Karpas-422 (cell line): ENCODE results near the gene ZDHHC9. TPM values are rescaled to one million over a fixed set of nuclear protein-coding genes. Genes with fewer than 3 reads are reported as not detected.

ENCODE experiments used
- DNase-seq: peaks from one replicate; pipeline ENCODE4 v3.0.0-alpha.2; 2015
- H2AFZ ChIP-seq: fragments of 200-600 bp; sonication (generic); 2 replicates; pipeline ENCODE4 v1.6.1; 2014; ENCODE audit warnings: antibody characterized with exemption, low read length, mixed read lengths
- H3K27ac ChIP-seq: fragments of 200-600 bp; sonication (generic); 2 replicates; pipeline ENCODE4 v1.5.1; 2014; ENCODE audit warnings: mild to moderate bottlenecking, low read length, moderate library complexity
- H3K27me3 ChIP-seq: fragments of 200-600 bp; sonication (generic); 2 replicates; pipeline ENCODE4 v1.6.1; 2014; ENCODE audit warnings: low read length, mixed read lengths
- H3K36me3 ChIP-seq: fragments of 200-600 bp; sonication (generic); 2 replicates; pipeline ENCODE4 v1.6.1; 2014; ENCODE audit warnings: low read length, mixed read lengths; ENCODE audit not compliant: insufficient read depth
- H3K4me1 ChIP-seq: fragments of 200-600 bp; sonication (generic); 2 replicates; pipeline ENCODE4 v1.6.1; 2014; ENCODE audit warnings: mild to moderate bottlenecking, low read length, mixed read lengths
- H3K4me2 ChIP-seq: fragments of 200-600 bp; sonication (generic); 2 replicates; pipeline ENCODE4 v1.6.1; 2014; ENCODE audit warnings: low read length, low read depth, mild to moderate bottlenecking; ENCODE audit not compliant: poor library complexity, severe bottlenecking
- H3K4me3 ChIP-seq: fragments of 200-600 bp; sonication (generic); 2 replicates; pipeline ENCODE4 v1.5.1; 2014; ENCODE audit warnings: mild to moderate bottlenecking, antibody characterized with exemption, low read length, mixed read lengths
- H3K79me2 ChIP-seq: fragments of 200-600 bp; sonication (generic); 2 replicates; pipeline ENCODE4 v1.6.1; 2014; ENCODE audit warnings: mild to moderate bottlenecking, low read length, mixed read lengths
- H3K9ac ChIP-seq: fragments of 200-600 bp; sonication (generic); 2 replicates; pipeline ENCODE4 v1.6.0; 2014; ENCODE audit warnings: low read length
- H3K9me2 ChIP-seq: fragments of 200-600 bp; sonication (generic), shearing (Covaris generic); replicated peaks from 2 replicates; pipeline ENCODE4 v1.6.0; 2014; ENCODE audit warnings: mild to moderate bottlenecking, low read length, moderate library complexity; ENCODE audit not compliant: insufficient read depth
- H3K9me3 ChIP-seq: fragments of 300-700, 200-600 bp; sonication (generic); 2 replicates; pipeline ENCODE4 v1.6.1; 2014; ENCODE audit warnings: low read length, mixed read lengths
- H4K20me1 ChIP-seq: fragments of 200-600 bp; sonication (generic); 2 replicates; pipeline ENCODE4 v1.6.1; 2014; ENCODE audit warnings: mild to moderate bottlenecking, antibody characterized with exemption, low read length, low read depth; ENCODE audit not compliant: insufficient read depth
- total RNA-seq: library from RNA; depleted of rRNA; stranded (reverse); fragments of >200 nt; shearing (Covaris generic); gene quantifications from 2 replicates; pipeline ENCODE4 v1.2.3, GENCODE V29; 2014; ENCODE audit warnings: low replicate concordance

ZDHHC9 gene
- total RNA-seq, 1 experiment from 2014 or later: 18.4 TPM

GRCh38 chrX:129788527-129788926 lies 55.2 kb downstream of the ZDHHC9 start:
- Histone ChIP-seq H4K20me1 (peaks cover 4% of the 10 kb centered on the region; the same call in 1 of the 2 replicates), H3K27me3 (no peaks in the 10 kb centered on the region), H3K79me2 (peaks cover 30% of the 10 kb centered on the region), H3K4me2 (no peak overlapping the region), H3K27ac (no peak overlapping the region), H3K36me3 (no peaks in the 10 kb centered on the region; the same call in 1 of the 2 replicates), H3K4me1 (peaks cover 28% of the 10 kb centered on the region), H3K9ac (no peak overlapping the region), H2AFZ (no peak overlapping the region), H3K9me3 (no peaks in the 10 kb centered on the region), H3K9me2 (no peaks in the 10 kb centered on the region), H3K4me3 (no peak overlapping the region)
- no peak for DNase-seq

- Histone ChIP-seq H3K27me3 (no peaks in the 10 kb centered on the region), H3K36me3 (no peaks in the 10 kb centered on the region; the same call in 1 of the 2 replicates), H3K9me2 (no peaks in the 10 kb centered on the region), H3K4me2 (no peak overlapping the region), H4K20me1 (peaks cover 4% of the 10 kb centered on the region; the same call in 1 of the 2 replicates), H3K9ac (no peak overlapping the region), H3K9me3 (no peaks in the 10 kb centered on the region), H3K4me3 (no peak overlapping the region), H2AFZ (no peak overlapping the region), H3K79me2 (peaks cover 40% of the 10 kb centered on the region), H3K4me1 (peaks cover 39% of the 10 kb centered on the region), H3K27ac (no peak overlapping the region)
- no peak for DNase-seq
These were observed 56.2 kb downstream of the ZDHHC9 start for GRCh38 chrX:129787336-129788055.

- no peaks in the 10 kb centered on the region for H3K9me2 ChIP-seq
- H3K4me1 ChIP-seq: peaks cover 51% of the 10 kb centered on the region
- H2AFZ ChIP-seq: no peak overlapping the region
- peaks cover 51% of the 10 kb centered on the region for H3K79me2 ChIP-seq
- H3K4me3 ChIP-seq: no peak overlapping the region
- no peak overlapping the region for H3K9ac ChIP-seq
- H3K4me2 ChIP-seq: peak overlapping the region; percentile 17
- H3K9me3 ChIP-seq: no peaks in the 10 kb centered on the region
- no peaks in the 10 kb centered on the region for H3K27me3 ChIP-seq
- H4K20me1 ChIP-seq: peaks cover 4% of the 10 kb centered on the region; the same call in 1 of the 2 replicates
- peak overlapping the region; percentile 10 for H3K27ac ChIP-seq
- no peaks in the 10 kb centered on the region; the same call in 1 of the 2 replicates for H3K36me3 ChIP-seq
- DNase-seq: peak; percentile 66
These were observed 57.5 kb downstream of the ZDHHC9 start for GRCh38 chrX:129786210-129786651.

- no peak for DNase-seq
- no peaks in the 10 kb centered on the region for H3K9me2 ChIP-seq
- H3K4me2 ChIP-seq: peak overlapping the region; percentile 17
- H3K4me1 ChIP-seq: peaks cover 58% of the 10 kb centered on the region
- no peak overlapping the region for H3K4me3 ChIP-seq
- H2AFZ ChIP-seq: no peak overlapping the region
- no peaks in the 10 kb centered on the region for H3K27me3 ChIP-seq
- H3K36me3 ChIP-seq: no peaks in the 10 kb centered on the region; the same call in 1 of the 2 replicates
- H3K79me2 ChIP-seq: peaks cover 58% of the 10 kb centered on the region
- peaks cover 4% of the 10 kb centered on the region; the same call in 1 of the 2 replicates for H4K20me1 ChIP-seq
- H3K9me3 ChIP-seq: no peaks in the 10 kb centered on the region
- H3K9ac ChIP-seq: no peak overlapping the region
- H3K27ac ChIP-seq: peak overlapping the region; percentile 10; the same call in 1 of the 2 replicates
These were observed 58.3 kb downstream of the ZDHHC9 start for GRCh38 chrX:129785160-129785947.

- no peaks in the 10 kb centered on the region; the same call in 1 of the 2 replicates for H3K36me3 ChIP-seq
- H3K4me2 ChIP-seq: no peak overlapping the region
These were observed 59.3 kb downstream of the ZDHHC9 start for GRCh38 chrX:129784371-129784770.

GRCh38 chrX:129783291-129783713 lies 60.4 kb downstream of the ZDHHC9 start:
- Histone ChIP-seq H4K20me1 (peaks cover 4% of the 10 kb centered on the region; the same call in 1 of the 2 replicates), H3K4me1 (peaks cover 72% of the 10 kb centered on the region), H3K27me3 (no peaks in the 10 kb centered on the region), H3K9me2 (no peaks in the 10 kb centered on the region), H3K36me3 (no peaks in the 10 kb centered on the region; the same call in 1 of the 2 replicates), H3K79me2 (peaks cover 64% of the 10 kb centered on the region), H3K27ac (no peak overlapping the region), H3K9ac (no peak overlapping the region), H3K4me3 (no peak overlapping the region), H3K4me2 (peak overlapping the region; percentile 15), H3K9me3 (no peaks in the 10 kb centered on the region), H2AFZ (no peak overlapping the region)
- no peak for DNase-seq

More at GRCh38 chrX:129784371-129784770, 59.3 kb downstream of the ZDHHC9 start:
- Histone ChIP-seq H3K27me3 (no peaks in the 10 kb centered on the region), H4K20me1 (peaks cover 4% of the 10 kb centered on the region; the same call in 1 of the 2 replicates), H3K4me3 (no peak overlapping the region), H2AFZ (no peak overlapping the region), H3K9me2 (no peaks in the 10 kb centered on the region), H3K4me1 (peaks cover 61% of the 10 kb centered on the region), H3K27ac (no peak overlapping the region), H3K79me2 (peaks cover 64% of the 10 kb centered on the region), H3K9me3 (no peaks in the 10 kb centered on the region), H3K9ac (no peak overlapping the region)
- DNase-seq: no peak

GRCh38 chrX:129782706-129783105 lies 61.0 kb downstream of the ZDHHC9 start:
- peak overlapping the region; percentile 83; the same call in 1 of the 2 replicates for H3K27ac ChIP-seq
- no peak overlapping the region for H2AFZ ChIP-seq
- no peaks in the 10 kb centered on the region for H3K9me3 ChIP-seq
- H3K4me2 ChIP-seq: peak overlapping the region; percentile 57
- H3K79me2 ChIP-seq: peaks cover 64% of the 10 kb centered on the region
- no peak for DNase-seq
- H4K20me1 ChIP-seq: peaks cover 4% of the 10 kb centered on the region; the same call in 1 of the 2 replicates
- peak overlapping the region; percentile 70; the same call in 1 of the 2 replicates for H3K9ac ChIP-seq
- peaks cover 78% of the 10 kb centered on the region for H3K4me1 ChIP-seq
- no peaks in the 10 kb centered on the region for H3K9me2 ChIP-seq
- peak overlapping the region; percentile 57; the same call in 1 of the 2 replicates for H3K4me3 ChIP-seq
- H3K27me3 ChIP-seq: no peaks in the 10 kb centered on the region
- H3K36me3 ChIP-seq: no peaks in the 10 kb centered on the region; the same call in 1 of the 2 replicates
